GM18526 (cell line): ENCODE measurements around the gene PARD6B.

Experiments
- POLR2A ChIP-seq: IDR thresholded peaks from 3 replicates; pipeline ENCODE4 v1.6.1; 2011; ENCODE audit not compliant: insufficient read length; ENCODE audit errors: extremely low read depth

The PARD6B gene

GRCh38 chr20:50728981-50729874 is 2.2 kb upstream of the PARD6B start:
- no peak for TF ChIP-seq POLR2A

GRCh38 chr20:50729901-50730764 is 1.2 kb upstream of the PARD6B start:
- no peak for TF ChIP-seq POLR2A

GRCh38 chr20:50730765-50731054 is 670 bp upstream of the PARD6B start:
- TF ChIP-seq POLR2A: peak; percentile 54

- TF ChIP-seq POLR2A: no peak
Observed at GRCh38 chr20:50731930-50732690, 730 bp downstream of the PARD6B start.

GRCh38 chr20:50733644-50734349 is 2.4 kb downstream of the PARD6B start:
- TF ChIP-seq POLR2A: no peak

- TF ChIP-seq POLR2A: no peak
Observed at GRCh38 chr20:50734730-50735679, 3.6 kb downstream of the PARD6B start.

- TF ChIP-seq POLR2A: no peak
Observed at GRCh38 chr20:50735813-50736212, 4.4 kb downstream of the PARD6B start.

- no peak for TF ChIP-seq POLR2A
Observed at GRCh38 chr20:50737352-50737751, 6.0 kb downstream of the PARD6B start.

GRCh38 chr20:50743087-50743486 is 11.7 kb downstream of the PARD6B start:
- TF ChIP-seq POLR2A: no peak

GRCh38 chr20:50744143-50744792 is 12.9 kb downstream of the PARD6B start:
- no peak for TF ChIP-seq POLR2A

- no peak for TF ChIP-seq POLR2A
Observed at GRCh38 chr20:50745634-50746137, 14.3 kb downstream of the PARD6B start.

- TF ChIP-seq POLR2A: no peak
Observed at GRCh38 chr20:50746138-50746940, 15.0 kb downstream of the PARD6B start.
